HG02571 (cell line): ENCODE measurements around the gene CHN1.

Experiments used
- ATAC-seq: cut with Tn5 transposase; IDR thresholded peaks from one replicate; pipeline ENCODE4 v1.9.1; 2021; ENCODE audit warnings: mild to moderate bottlenecking, moderate library complexity; ENCODE audit not compliant: unreplicated experiment

CHN1 gene

DNA sequence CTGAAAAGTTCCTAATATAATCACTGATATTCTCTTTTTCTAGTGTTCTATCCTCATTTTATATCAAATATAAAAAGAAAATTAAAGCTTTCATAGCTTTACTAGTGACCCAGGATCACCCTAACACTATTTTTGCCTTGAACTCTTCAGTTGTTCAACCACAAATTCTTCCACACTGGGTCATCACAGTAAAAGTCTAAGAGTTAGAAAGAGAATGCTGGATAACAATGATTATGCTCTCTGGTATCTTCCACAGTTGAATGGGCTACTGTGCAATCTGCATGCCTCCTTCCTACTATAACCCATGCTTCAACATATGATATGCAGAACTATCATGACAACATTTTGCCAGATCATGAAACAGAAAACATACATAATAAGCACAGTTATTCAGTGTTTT lies 32.3 kb downstream of the CHN1 start:
- no peak for ATAC-seq

DNA sequence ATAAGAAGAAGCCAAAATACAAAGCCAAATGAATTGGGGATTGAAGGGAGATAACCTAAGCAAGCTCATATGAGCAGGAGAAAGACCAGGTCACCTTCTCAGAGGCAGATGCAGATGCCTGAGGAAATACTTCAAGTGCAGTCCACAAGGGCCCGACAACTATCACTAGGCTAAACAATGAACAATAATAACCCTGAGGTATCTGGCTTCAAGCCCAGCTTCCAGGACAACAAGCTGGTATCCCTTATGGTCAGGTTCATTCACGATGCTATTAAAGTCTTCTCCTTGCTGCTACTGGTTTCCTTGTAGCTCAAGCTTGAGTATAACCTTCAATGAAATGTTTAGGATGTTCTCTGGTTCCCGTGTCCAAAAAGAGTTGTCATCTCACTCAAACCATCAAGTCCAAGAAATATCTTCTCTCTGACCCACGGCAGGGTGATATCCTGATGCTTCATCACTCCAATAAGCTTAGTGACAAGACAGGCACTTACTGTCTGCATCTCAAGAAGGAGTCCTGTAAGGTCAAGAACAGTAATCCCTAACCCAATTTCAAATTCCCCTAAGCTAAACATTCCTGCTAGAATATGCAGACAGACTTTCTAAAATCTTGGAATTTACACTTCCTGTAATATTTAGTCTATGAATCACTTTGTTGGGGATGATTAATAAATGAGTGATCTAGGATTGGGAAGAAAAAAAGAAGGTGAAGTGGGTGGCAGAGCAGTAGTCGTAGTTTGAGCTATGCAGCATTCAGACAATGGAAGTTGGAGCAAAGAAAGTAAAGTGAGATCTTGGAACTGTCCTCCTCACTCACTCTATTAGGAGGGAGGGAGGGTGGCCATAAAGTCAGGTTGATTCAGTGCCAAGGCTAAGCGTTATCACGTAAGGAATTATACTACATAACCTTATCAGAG lies 33.1 kb downstream of the CHN1 start:
- ATAC-seq = no peak

DNA sequence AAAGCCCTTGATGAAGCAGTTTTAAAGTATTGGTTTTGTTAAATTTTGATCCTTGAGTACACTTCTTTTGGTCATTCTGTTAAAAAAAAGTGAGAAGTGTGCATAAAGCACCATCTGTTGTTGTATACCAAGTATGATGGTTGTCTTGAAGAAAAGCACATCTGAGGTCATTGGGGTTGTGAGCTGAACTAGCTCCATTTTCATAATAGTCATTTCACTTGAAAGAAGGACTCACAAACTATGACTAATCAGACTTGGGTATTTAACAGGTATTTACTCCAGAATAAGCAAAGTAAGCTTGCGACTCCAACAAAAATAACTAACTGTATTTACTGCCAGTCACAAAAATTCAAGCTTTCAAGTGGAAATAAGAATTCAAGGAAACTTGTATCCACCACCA lies 35.1 kb downstream of the CHN1 start:
- ATAC-seq = no peak

DNA sequence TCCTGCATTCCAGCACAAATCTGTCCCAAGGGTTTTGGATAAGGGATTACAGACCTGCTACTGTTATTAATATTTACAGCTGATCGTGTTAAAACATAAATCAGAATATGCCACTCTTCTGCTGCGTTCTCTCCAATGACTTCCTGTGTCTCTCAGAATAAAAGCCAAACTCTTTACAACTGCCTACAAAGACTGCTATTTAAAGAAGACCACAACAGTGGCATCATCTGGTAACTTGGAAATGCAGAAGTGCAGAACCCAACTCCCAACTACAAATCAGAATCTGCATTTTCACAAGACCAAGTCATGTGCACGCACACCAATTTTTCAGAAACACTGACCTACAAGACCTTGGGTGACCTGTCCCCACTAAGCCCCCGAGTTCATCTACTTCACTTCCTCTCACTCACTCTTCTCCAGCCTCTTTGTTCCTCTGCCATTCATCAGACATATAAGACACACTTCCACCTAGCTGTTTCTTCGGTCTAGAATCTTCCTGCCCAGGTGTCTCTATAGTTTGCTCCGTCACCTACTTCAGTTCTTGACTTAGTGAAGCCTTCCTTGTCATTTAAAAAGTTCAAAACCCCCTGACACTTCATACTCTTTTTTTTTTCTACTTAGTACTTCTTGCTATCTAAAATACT lies 36.0 kb downstream of the CHN1 start:
- ATAC-seq = no peak

DNA sequence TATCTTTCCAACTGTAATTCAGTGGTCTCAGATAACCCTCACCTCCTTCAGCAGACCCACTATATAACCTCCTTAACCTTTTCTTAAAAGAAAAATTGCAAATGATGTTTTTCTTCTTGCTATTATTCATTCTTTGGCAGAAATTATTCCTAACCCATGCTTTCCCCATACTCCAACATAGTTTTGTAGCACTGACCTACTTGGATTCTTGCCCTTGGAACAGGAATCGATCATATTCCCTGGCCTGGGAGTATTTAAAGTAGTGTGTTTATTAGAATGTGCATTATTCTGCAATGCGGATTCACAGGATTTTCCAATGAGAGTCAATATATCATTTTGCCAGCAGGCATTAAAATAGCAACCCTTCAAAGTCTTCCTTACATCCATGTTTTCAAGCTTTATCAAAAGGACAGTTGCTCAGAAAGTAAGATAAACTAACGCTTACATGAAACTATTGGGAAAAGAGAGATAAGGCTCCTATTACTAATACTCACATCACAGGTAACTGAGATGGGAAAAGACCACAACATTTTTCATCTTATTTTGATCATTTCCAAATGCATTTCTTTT lies 37.4 kb downstream of the CHN1 start:
- ATAC-seq = no peak

DNA sequence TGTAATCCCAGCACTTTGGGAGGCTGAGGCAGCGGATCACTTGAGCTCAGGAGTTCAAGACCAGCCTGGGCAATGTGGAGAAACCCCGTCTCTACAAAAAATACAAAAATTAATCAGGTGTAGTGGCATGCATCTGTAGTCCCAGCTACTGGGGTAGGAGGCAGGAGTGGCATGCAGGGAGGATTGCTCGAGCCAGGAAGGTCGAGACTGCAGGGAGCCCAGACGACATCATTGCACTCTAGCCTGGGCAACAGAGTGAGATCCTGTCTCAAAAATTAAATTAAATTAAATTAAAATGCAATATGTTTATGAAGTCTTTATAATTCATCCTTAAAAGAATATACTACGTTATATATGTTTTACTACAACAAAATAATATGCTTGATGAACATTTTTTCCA lies 38.1 kb downstream of the CHN1 start:
- no peak for ATAC-seq

DNA sequence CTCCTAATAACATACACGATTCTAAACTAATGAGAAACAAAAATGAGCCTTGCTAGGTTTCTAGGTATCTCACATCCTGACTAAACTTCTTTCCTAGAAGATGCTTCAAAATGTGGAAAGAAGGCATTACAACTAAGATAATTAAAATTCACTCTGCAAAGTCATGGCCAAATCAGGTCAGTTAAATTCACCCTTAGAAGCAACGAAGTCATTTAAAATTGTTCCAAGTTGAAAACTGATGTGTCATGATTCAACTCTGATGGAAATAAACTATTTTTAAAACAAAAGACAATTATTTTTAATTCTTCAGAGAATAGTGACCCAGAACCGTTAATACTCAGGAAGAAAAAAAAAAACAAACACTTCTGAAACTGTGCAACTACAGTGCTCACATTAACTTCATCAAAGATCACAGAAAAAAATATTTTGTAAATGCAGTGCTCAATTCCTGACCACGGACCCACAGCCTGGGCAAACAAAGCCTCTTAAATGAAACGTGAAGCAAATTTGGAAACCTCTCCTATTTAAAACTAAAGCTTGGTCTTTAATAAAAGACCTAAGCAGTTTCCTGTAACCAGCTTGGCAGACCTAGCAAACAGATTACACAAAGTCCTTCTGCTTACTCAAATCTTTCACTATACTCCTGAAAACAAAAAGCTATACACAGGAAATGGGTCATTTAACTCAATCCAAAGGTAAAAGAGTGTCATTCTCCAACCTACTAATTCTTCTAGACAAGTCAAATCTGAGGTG lies 39.0 kb downstream of the CHN1 start:
- no peak for ATAC-seq

DNA sequence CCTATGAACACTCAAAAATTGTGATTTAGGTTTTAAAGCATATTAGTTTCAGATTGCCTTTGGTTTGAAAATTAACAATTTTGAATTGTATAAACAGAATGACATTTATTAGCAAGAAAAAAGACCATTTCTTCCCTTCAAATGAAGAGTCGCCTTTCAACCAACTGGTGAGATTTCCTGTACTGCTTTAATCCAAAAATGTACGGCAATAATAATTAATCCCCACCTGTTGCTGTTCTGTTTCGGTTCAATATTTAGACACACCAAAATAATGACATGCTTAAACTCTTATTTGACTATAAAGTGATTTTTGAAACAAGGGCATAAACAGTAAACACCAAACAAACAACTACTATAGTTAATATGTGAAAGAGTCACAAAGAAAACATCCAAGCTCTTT lies 39.6 kb downstream of the CHN1 start:
- ATAC-seq = no peak

DNA sequence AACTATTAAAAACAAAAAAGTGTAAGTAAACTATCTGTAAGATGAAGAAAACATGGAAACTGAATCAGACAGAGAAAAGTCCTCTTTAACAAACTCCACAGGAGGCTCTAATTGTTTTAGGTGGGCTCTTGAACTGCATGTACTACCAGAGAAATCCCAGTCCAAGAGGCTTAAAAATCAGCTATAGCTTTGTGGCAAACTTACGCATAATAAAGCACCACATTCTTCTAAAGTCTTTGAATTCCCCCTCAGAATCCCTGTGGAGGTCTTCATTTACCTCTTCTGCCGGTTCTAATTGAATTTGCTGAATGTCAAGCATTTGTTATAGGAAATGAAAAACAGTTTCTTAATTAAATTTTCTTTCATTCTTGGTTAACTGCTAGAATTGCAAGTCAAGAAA lies 40.8 kb downstream of the CHN1 start:
- no peak for ATAC-seq

DNA sequence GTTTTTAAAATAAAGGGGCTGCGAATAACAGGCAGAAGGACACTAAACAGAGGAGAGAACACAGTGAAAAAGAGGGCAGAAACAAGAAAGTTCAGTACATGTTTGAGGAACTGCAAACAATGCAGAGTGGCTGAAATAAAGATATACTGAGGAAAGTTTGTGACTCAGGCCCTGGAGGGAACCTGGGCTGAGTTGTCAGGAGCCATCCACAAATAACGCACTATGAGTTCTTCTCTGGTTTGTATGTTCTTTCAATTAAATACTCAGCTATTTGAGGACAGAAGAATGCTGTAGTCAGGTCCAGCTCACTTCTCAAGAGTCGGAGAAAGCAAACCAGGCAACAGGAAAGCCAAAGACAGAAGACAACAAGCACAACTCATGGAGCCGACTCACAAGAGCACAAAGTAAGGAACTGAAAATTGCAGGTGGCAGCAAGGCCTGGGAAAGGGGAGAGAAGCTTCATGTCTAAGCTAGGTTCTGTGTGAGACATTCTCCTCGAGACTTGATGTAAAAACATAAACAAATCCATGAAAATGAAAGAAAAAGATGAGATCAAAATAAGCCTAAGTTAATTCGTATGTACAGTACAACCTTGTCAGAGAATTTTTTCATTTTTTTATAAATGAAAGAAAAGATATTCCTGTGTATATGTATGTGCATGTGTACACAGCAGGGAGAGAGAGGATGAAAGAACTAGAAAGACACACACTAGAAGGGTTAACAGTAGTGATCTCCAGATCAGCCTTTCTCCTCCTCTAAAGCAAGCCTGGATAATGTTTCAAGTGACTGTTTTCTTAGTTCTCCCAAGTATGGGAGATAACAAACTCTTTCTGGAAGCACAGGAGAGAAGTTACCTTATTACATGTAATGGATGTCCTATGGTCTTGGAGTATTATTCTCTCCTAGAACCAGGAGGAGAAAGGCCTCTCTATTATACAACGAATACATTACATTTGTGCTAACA lies 41.5 kb downstream of the CHN1 start:
- no peak for ATAC-seq

DNA sequence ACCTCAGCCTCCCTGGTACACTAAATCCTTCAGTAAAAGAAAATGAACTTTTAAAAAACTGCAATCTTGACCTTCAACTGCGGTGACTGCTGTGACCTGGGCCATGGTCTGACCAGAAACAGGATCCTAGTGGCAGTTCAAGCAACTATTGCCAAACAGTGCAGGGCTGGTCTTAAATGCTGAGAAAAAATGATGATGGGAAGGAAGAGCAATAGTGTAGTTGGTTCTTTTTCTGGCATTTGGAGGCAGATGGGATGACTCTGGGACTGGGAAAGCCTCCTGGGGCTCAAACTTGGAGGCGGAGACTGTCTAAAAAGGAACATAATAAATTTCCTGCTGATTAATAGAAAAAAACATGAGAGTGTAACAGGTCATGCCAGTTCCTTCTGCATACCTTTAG lies 45.4 kb downstream of the CHN1 start:
- no peak for ATAC-seq

DNA sequence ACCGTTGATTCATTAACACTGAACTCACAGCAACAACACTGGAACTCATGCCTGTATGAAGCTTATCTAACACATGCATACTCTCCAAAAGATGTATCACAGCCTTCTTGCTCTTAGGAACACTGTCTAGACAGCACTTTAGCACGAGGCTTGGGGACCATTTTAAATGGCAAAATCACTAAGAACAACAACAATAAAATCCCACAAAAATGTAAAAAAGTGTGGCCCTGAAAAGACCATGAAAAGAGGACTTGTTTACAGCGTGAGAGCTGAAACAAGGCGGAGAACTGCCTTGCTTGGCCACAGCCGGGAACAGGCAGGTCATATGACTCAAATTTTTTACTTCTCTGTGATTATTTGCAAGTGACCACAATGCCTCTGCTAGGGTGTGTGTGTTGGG lies 48.1 kb downstream of the CHN1 start:
- ATAC-seq = no peak

DNA sequence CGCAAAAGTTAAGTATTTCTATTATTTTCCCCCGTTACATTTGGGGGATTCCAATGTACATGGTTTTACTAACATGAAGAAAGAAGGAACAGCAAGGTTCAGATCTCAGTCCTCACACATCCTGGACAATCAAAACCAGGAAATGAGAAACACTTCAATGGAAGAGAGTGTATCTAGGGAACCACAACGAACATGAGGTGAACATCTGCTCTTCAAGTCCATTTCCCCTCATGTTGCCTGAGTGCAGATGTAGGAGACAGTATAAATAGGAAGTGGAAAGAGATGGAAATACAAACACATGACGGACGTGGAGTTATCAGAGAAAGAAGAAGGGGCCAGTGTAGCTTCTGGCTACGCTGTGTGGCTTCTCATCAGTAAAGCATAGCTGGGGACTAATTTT lies 52.6 kb downstream of the CHN1 start:
- ATAC-seq = no peak

DNA sequence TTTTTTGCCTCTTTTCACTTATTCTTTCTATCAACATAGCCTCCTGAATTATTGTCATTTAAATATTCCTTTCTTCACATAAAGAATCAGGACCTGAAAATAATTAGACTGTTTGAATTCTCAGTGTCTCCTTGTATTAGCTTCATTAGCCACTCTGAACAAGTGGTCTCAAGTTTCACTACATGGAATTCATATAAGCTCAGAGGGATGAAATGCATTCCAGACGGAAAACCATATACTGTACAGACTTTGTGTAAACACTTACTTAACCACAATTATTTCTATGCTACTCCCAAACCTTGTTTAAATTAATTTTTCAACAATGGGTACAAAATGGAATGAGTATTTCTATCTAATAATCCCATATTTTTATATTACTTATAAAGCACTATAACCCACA lies 53.4 kb downstream of the CHN1 start:
- no peak for ATAC-seq

DNA sequence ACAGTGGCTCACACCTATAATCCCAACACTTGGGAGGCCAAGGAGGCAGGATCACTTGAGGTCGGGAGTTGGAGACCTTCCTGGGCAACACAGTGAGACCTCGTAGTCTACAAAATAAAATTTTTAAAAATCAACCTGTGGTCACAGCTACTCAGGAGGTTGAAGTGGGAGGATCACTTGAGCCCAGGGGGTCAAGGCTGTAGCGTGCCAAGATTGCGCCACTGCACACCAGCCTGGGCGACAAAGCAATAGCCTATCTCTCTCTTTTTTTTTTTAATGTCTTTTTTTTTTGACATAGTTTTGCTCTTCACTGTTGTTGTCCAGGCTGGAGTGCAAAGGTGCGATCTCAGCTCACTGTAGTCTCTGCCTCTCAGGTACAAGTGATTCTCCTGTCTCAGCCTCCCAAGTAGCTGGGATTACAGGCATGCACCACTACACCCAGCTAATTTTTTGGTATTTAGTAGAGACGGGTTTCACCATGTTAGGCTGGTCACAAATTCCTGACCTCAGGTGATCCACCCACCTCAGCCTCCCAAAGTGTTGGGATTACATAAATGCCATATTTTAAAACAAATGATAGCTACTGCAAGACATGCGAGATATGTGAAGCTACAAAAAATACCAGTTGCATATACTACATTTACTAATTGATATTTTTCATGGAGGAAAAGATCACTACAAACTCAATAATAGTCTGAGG lies 55.0 kb downstream of the CHN1 start:
- no peak for ATAC-seq

DNA sequence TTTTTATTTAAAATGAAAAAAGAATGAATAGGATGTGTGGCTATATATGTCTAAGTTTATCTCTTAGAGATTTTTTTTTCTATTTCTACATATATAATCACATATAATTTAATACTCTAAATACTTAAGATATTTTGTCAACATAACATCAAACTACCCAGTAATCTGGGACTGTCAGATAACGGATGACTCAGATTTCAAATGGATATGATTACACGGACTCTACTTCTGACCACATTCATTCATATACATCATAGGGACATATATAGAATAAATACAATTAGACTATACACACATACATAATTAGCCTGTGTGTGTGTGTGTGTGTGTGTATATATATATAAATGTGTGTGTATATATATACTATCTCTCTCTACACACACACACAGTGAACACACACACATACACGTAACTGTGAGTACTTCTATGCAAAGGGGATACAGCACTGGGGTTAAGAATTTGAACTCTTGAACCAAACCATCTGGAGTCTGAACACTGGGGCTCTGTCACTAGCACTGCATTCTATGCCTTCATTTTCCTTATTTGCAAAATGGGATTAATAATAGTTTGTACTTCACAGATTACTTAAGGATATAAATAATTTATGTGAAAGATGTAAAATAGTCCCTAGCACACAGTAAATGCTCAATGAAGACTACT lies 59.5 kb downstream of the CHN1 start:
- no peak for ATAC-seq

DNA sequence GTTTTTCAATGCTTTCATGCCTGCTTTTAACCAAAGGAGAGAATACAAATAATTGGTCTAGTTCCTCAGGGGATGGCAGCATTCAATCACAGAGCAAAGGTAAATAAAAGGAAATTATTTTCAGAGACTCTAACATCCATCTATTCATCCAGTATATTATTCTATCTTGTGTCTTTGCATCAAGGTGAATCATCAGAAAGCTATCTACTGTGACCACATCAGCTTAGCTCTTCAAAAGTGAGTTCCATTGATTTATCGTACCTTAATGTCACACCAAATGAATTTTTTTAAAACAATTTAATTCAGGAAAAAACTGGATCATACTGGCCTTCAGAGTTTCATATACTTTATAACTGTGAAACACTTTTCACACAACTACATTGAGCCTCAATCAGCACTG lies 66.1 kb downstream of the CHN1 start:
- ATAC-seq = no peak

DNA sequence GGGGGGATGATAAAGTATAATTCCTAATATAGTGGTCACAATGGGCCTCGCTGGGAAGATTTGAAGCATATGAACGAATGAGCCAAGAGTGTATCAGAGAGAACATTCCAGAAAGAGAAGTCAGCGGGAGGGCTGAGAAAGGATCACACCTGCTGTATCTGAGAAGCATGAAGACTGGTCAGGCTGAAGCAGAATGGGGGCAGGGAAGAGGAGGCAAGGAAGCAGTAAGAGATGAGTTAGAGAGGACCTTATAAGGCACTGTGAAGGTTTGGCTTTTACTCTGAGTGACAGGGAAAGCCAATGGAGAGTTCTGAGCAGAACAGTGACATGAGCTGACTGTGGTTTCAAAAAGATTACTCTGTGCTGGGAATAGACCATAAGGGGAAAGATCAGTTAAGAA lies 73.5 kb downstream of the CHN1 start:
- ATAC-seq = no peak

DNA sequence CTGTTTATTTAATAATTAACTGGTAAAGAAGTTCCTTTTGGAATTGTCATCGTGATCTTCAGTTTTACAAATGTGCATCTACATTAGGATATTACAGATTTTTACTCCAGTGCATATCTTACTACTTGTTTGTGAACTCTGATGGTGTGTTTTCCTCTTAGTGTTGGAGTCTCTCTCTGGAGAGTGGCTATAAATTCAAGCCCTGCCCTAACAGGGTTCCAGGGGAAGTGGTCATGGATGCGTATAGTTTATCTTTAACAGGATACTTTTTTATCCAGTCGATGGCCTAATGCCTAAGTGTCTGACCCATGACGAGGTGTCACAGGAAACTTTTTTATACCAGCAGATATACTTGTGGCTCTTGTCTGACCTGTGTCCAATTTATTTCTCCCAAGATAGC lies 75.4 kb downstream of the CHN1 start:
- no peak for ATAC-seq
